GM19452 (cell line): ENCODE data around the gene ASPHD1.
"Not testable (repeated sequence)": the region's sequence is repeated elsewhere in the genome, so short reads cannot be mapped to it uniquely, and the experiment has no call there.

ENCODE experiments used
- ATAC-seq: cut with Tn5 transposase; IDR thresholded peaks from one replicate; pipeline ENCODE4 v1.9.1; 2021; ENCODE audit not compliant: unreplicated experiment

ASPHD1 gene

GRCh38 chr16:29927070-29927905, 27.0 kb downstream of the ASPHD1 start:
- ATAC-seq = no peak

GRCh38 chr16:29931750-29932149, 31.5 kb downstream of the ASPHD1 start:
- ATAC-seq = not testable (repeated sequence)

DNA sequence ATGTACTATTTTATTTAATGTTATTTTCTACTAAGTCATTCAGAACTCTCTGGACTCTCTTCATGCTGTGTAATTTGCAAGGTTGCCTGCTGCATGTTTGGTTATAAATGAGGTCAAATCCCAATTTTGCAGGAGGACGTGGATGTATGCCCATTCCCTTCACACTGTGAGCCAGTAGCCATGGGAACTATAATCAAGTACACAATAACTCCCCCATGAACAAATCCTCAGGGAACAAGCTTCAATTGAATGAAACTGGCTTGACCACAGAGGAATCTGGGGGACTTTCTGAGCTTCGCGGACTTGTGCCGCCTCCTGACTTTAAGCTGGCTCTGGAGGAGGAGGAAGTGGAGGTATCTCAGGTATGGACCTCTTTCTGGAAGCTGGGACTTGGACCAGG, 40.4 kb downstream of the ASPHD1 start:
- no peak for ATAC-seq

DNA sequence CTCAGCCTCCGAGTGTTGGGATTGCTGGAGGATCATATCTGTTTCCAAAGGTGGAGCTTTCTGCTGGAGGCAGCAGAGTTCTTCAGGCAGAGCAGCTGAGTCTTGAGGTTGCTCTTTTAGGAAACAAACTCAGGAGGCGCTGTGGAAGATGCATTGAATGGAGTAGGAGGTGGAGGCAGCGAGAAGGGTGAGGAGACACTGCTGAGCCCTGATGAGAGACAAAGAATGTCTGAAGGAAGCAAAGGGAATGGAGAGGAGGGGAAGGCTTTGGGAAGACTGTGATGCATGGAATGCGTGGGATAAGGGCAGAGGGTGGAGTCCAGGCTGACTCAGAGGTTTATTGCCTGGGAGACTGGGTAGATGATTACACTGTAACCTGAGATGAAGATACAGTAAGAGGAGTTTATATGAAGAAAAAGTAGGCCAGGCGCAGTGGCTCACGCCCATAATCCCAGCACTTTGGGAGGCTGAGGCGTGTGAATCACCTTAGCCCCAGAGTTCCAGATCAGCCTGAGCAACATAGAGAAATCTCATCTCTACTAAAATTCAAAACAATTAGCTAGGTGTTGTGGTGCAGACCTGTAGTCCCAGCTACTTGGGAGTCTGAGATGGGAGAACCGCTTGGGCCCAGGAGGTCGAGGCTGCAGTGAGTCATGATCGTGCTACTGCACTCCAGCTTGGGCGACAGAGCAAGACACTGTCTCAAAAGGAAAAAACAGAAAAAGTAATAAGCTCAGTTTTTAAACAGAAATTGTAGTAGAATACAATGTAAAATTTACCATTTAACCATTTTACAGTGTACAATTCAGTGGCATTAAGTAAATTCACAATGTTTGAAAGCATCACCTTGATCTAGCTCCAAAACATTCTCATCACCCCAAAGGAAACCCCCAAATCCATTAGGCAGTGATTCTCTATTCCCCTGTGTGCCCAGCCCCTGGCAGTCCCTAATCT, 43.8 kb downstream of the ASPHD1 start:
- no peak for ATAC-seq

GRCh38 chr16:29947897-29948296, 47.6 kb downstream of the ASPHD1 start:
- no peak for ATAC-seq

- no peak for ATAC-seq
Observed at GRCh38 chr16:29950806-29951461, 50.6 kb downstream of the ASPHD1 start.

- no peak for ATAC-seq
Observed at GRCh38 chr16:29951625-29952365, 51.5 kb downstream of the ASPHD1 start.
